Lower lobe of right lung (tissue), 2 donors: Measurements from ENCODE around the gene DPM3. TPM values are rescaled to one million over a fixed set of nuclear protein-coding genes. Genes with fewer than 3 reads are reported as not detected.
"Not testable (repeated sequence)": the region's sequence is repeated elsewhere in the genome, so short reads cannot be mapped to it uniquely, and the experiment has no call there.

Source experiments
- ATAC-seq, 2 donors: fragments of 200-7000 bp; cut with Tn5 transposase; one replicate each; pipeline ENCODE4 v1.9.1; 2020 to 2022; ENCODE audit warnings: mild to moderate bottlenecking in 2 of 2, moderate library complexity in 2 of 2
- DNase-seq: peaks from one replicate; pipeline ENCODE4 v3.0.0-alpha.2; 2020
- H3K27ac ChIP-seq: fragments of 200-600 bp; one replicate; pipeline ENCODE4 v1.8.0; 2022
- H3K27me3 ChIP-seq: fragments of 200-600 bp; one replicate; pipeline ENCODE4 v1.8.0; 2022; ENCODE audit warnings: low read depth
- H3K36me3 ChIP-seq: fragments of 200-600 bp; one replicate; pipeline ENCODE4 v1.8.0; 2022; ENCODE audit warnings: mild to moderate bottlenecking
- H3K4me1 ChIP-seq: fragments of 200-600 bp; one replicate; pipeline ENCODE4 v1.8.0; 2022
- H3K4me3 ChIP-seq: fragments of 200-600 bp; one replicate; pipeline ENCODE4 v1.8.0; 2022; ENCODE audit warnings: mild to moderate bottlenecking
- H3K9me3 ChIP-seq: fragments of 200-600 bp; one replicate; pipeline ENCODE4 v1.8.0; 2022
- intact Hi-C: fragments of 100-400 bp; cut with DNase I; formaldehyde crosslinking; loops from one replicate; pipeline ENCODE4 v1.11.0; 2022
- total RNA-seq: library from RNA; stranded (reverse); fragmentation: NEBNext Ultra II Directional; extraction: Animal tissue kit (Norgen Biotek cat#: 25700); gene quantifications from one replicate; pipeline ENCODE4 v1.2.1, GENCODE V29; 2021
- TF ChIP-seq, protein P1 (sequence below): fragments of 200-600 bp; IDR thresholded peaks from one replicate; pipeline ENCODE4 v1.8.0; 2022; ENCODE audit warnings: antibody characterized with exemption, mild to moderate bottlenecking
- donor health status: DM: no; HTN: yes; CAD: no; lungs with severe emphysema.

DPM3 gene
- total RNA-seq, 1 donor from 2014 or later, result 62.3 TPM

DNA sequence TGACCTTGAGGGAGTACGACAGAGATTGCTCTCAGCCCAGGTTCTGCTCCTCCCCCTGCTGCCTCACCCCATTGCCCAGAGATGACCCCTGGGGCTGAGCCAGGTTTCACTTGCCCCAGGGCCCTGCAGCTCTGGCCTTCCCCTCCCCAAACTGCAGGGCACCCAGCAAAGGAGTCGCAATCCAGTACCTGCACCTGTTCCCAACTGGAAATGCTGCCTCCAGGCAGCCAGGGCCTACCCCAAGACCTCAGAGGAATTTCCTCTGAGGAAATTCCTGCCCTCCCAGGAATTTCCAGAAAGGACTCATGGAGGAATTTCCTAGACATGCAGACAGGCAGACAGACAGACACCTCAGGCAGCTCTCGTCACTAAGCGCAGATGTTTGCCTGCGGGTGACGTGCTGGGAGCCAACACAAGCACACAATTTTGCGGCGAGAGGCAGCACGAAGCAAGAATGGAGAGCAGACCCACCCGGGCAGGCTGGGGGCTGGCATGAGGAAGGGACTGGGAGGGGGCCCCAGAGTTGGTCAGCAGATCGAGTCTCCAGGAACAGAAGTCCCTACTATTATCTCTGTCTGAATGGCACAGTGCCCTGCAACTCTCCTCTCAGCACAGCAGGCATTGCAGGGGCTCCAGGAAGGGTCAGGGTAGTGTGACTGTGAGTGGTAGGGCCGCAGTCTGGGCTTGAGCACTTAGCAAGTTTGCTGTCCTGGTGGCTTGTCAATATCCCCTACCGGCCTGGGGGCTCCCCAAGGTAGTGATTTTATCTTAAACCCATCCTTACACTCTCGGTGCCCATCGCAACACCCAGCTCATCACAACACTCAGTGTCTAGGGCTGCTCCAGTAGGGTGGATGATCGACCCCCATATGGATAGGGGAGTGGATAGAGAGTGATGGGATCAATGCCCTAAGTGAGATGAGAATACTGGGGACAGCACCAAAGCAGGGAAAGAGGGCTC, 15.5 kb downstream of the DPM3 start:
- H3K27me3 ChIP-seq, result peaks cover 13% of the 10 kb centered on the region
- peak overlapping the region; percentile 91 for H3K27ac ChIP-seq
- DNase-seq, result peak; percentile 53
- intact Hi-C loops, result no loop called here
- H3K36me3 ChIP-seq, result peaks cover 3% of the 10 kb centered on the region
- H3K4me1 ChIP-seq, result peaks cover 53% of the 10 kb centered on the region
- TF ChIP-seq, protein P1, sequence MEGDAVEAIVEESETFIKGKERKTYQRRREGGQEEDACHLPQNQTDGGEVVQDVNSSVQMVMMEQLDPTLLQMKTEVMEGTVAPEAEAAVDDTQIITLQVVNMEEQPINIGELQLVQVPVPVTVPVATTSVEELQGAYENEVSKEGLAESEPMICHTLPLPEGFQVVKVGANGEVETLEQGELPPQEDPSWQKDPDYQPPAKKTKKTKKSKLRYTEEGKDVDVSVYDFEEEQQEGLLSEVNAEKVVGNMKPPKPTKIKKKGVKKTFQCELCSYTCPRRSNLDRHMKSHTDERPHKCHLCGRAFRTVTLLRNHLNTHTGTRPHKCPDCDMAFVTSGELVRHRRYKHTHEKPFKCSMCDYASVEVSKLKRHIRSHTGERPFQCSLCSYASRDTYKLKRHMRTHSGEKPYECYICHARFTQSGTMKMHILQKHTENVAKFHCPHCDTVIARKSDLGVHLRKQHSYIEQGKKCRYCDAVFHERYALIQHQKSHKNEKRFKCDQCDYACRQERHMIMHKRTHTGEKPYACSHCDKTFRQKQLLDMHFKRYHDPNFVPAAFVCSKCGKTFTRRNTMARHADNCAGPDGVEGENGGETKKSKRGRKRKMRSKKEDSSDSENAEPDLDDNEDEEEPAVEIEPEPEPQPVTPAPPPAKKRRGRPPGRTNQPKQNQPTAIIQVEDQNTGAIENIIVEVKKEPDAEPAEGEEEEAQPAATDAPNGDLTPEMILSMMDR, result no peak
- no peak for ATAC-seq
- H3K4me3 ChIP-seq, result no peak overlapping the region
- no peaks in the 10 kb centered on the region for H3K9me3 ChIP-seq

DNA sequence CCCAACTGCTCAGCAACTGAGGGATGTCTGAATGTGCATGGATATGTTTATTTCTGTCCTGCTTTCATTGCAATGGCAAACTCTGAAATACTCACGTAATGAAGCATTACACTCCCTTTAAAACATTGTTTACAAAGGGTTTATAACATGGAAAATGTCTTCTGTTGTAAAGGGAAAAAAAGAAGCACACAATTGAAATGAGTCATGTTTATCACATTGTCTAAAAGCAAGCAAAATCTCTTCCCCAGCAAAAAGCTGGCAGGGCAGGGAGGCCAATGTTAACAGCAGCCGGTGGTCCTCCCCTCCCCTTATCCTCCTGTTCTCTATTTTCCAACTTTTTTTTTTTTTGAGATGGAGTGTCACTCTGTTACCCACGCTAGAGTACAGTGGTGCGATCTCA, 16.5 kb downstream of the DPM3 start:
- TF ChIP-seq, protein P1, result no peak
- Histone ChIP-seq H3K9me3 (no peaks in the 10 kb centered on the region), H3K4me3 (no peak overlapping the region), H3K36me3 (no peaks in the 10 kb centered on the region), H3K27me3 (peaks cover 13% of the 10 kb centered on the region), H3K4me1 (peaks cover 53% of the 10 kb centered on the region), H3K27ac (peak overlapping the region; percentile 91)
- intact Hi-C loops, result no loop called here
- ATAC-seq (no peak), DNase-seq (no peak)

DNA sequence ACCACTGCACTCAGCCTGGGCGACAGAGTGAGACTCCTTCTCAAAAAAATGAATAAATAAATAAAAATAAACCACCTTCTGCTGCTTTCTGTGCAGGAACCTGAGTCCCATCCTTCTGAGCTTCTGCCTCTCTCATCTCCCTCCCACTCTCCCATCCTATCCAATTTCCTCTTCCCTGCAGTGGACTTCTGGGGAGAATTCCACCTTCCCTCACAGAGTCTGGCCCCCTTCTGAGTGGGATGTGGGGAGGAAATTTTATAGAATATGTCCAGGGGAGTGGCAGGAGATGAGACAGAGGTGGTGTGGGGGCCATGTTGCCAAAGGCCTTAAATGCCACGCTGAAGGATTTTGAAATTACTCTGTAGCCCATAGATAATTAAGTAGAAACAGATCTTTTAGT, 18.0 kb downstream of the DPM3 start:
- DNase-seq (no peak), ATAC-seq (no peak)
- TF ChIP-seq, protein P1, result no peak
- no peak overlapping the region for H3K27ac ChIP-seq
- H3K27me3 ChIP-seq, result peaks cover 7% of the 10 kb centered on the region
- H3K4me3 ChIP-seq, result no peak overlapping the region
- H3K9me3 ChIP-seq, result no peaks in the 10 kb centered on the region
- intact Hi-C loops, result no loop called here
- H3K4me1 ChIP-seq, result peaks cover 40% of the 10 kb centered on the region
- H3K36me3 ChIP-seq, result no peaks in the 10 kb centered on the region

DNA sequence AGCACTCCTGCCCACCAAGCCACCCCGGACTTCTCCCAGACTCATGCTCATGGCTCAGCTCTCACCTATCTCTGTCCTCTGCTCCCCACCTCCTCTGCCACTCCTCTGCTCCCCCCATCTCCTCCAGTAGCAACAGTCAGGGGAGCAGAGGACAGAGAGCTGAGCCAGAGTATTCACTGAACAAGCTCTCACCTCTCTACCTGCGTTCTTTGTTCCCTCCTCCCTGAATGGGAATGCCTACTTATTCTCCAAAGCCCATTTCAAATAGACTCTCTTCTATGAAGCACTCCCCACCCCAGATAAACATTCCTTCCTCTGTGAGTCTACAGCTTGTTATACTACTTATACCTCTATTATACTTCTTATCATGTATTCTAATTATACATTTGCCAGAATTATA, 19.1 kb downstream of the DPM3 start:
- Histone ChIP-seq H3K27ac (peak overlapping the region; percentile 64), H3K4me1 (peaks cover 29% of the 10 kb centered on the region), H3K27me3 (peaks cover 6% of the 10 kb centered on the region), H3K9me3 (no peaks in the 10 kb centered on the region), H3K4me3 (no peak overlapping the region), H3K36me3 (no peaks in the 10 kb centered on the region)
- DNase-seq (no peak), ATAC-seq (peak; percentile 41 to 67)
- TF ChIP-seq, protein P1, result no peak
- intact Hi-C loops, result no loop called here

DNA sequence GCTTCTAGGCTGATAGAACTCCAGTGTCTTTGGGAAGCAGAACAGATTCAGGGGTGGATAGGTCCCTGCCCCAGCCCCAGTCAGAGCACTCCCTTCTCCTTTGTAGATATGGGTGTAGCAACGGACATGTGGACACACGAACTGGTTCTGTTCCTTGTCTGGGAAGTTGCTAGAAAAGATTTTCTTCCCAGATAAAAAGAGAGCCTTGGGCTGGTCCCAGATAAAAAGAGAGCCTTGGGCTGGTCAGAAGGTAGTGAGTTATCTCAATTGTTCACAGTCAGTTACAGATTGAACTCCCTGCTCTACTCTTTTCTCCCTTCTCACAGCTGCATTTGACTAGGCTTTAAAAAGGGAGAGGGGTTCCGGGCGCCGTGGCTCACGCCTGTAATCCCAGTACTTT, 20.1 kb downstream of the DPM3 start:
- intact Hi-C loops, result no loop called here
- DNase-seq (no peak), ATAC-seq (no peak)
- H3K27ac ChIP-seq, result peak overlapping the region; percentile 64
- H3K4me3 ChIP-seq, result no peak overlapping the region
- H3K36me3 ChIP-seq, result no peaks in the 10 kb centered on the region
- H3K9me3 ChIP-seq, result no peaks in the 10 kb centered on the region
- TF ChIP-seq, protein P1, result no peak
- no peaks in the 10 kb centered on the region for H3K27me3 ChIP-seq
- H3K4me1 ChIP-seq, result peaks cover 19% of the 10 kb centered on the region

DNA sequence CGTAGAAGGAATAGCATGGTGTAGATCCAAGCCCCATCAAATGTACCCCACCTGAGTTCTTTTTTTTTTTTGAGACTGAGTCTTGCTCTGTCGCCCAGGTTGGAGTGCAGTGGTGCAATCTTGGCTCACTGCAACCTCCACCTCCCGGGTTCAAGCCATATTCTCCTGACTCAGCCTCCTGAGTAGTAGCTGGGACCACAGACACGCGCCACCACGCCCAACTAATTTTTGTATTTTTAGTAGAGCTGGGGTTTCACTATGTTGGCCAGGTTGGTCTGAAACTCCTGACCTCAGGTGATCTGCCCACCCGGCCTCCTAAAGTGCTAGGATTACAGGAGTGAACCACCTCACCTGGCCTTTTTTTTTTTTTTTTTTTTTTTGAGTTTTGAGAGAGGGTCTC, 22.2 kb downstream of the DPM3 start:
- H3K36me3 ChIP-seq, H3K27me3 ChIP-seq, H3K4me3 ChIP-seq, H3K9me3 ChIP-seq, ATAC-seq, intact Hi-C loops, DNase-seq, H3K27ac ChIP-seq, H3K4me1 ChIP-seq: not testable (repeated sequence)
